K562 (cell line): ENCODE results near the gene ADD1. TPM values are rescaled to one million over a fixed set of nuclear protein-coding genes. Genes with fewer than 3 reads are reported as not detected.

Source experiments
- ATAC-seq: fragments of 200-7000 bp; cut with Tn5 transposase; 3 replicates; pipeline ENCODE4 v1.9.1; 2020; ENCODE audit warnings: moderate library complexity
- BruUV-seq: library from RNA; stranded (reverse); fragments of 400-500 nt; replicated peaks from 2 replicates; lab custom pipeline; 2021; lab: Mats Ljungman, UMichigan
- CTCF ChIA-PET: fragments of 300-600 bp; formaldehyde crosslinking; extraction: SDS; loops from one replicate; lab custom pipeline; 2021; ENCODE audit warnings: low intra/inter-chr PET ratio; lab: Yijun Ruan, JAX
- POLR2A ChIA-PET: fragments of 300-600, 350-650 bp; sonication (Branson Sonifier 250); formaldehyde crosslinking; extraction: SDS; loops from one replicate; lab custom pipeline; 2021; ENCODE audit warnings: antibody characterized with exemption, inconsistent platforms; lab: Yijun Ruan, JAX
- DNase-seq, 4 experiments: peaks; one replicate each; pipeline versions ENCODE4 v3.0.0 to v3.0.0-alpha.2; 2011 to 2018; ENCODE audit warnings: low spot score in 3 of 4, mixed read lengths in 3 of 4; ENCODE audit errors: extremely low read depth in 1 of 4
- FAIRE-seq: peaks from 2 replicates; lab custom pipeline; 2011; peaks lifted over from hg19 to GRCh38; lab: Jason Lieb, UNC
- H2AFZ ChIP-seq: 2 replicates; pipeline ENCODE4 v1.6.0; 2011; ENCODE audit warnings: low read depth, low read length, control low read depth, inconsistent platforms
- H3K27ac ChIP-seq: fragments of 200-600 bp; 3 replicates; pipeline ENCODE4 v1.8.0; 2011; ENCODE audit warnings: low read depth, mild to moderate bottlenecking, control low read depth, inconsistent platforms, low read length, moderate library complexity, mixed read lengths; ENCODE audit errors: extremely low read depth
- H3K27me3 ChIP-seq, 2 experiments: fragments of 300-600 bp in 1 of 2; 2 replicates in 1 of 2; 3 replicates in 1 of 2; pipeline versions ENCODE4 v1.6.0 to v1.8.0; 2011; ENCODE audit warnings: inconsistent platforms in 2 of 2, low read length in 2 of 2, mild to moderate bottlenecking in 1 of 2, mixed read lengths in 1 of 2, moderate library complexity in 1 of 2; ENCODE audit not compliant: control insufficient read depth in 2 of 2, insufficient read depth in 2 of 2
- H3K36me3 ChIP-seq: fragments of 300-600 bp; 3 replicates; pipeline ENCODE4 v1.8.0; 2011; ENCODE audit warnings: mild to moderate bottlenecking, low read length, inconsistent platforms; ENCODE audit not compliant: control insufficient read depth, insufficient read depth
- H3K4me1 ChIP-seq, 2 experiments: fragments of 200-600 bp in 1 of 2; replicated peaks in 1 of 2; 2 replicates in 1 of 2; 3 replicates in 1 of 2; pipeline versions ENCODE4 v1.5.1 to v1.8.0; 2011; ENCODE audit warnings: inconsistent platforms in 2 of 2, low read length in 2 of 2, mild to moderate bottlenecking in 1 of 2, mixed read lengths in 1 of 2, moderate library complexity in 1 of 2; ENCODE audit not compliant: control insufficient read depth in 2 of 2, insufficient read depth in 2 of 2
- H3K4me2 ChIP-seq: 2 replicates; pipeline ENCODE4 v1.6.1; 2011; ENCODE audit warnings: low read length, control low read depth, inconsistent platforms, mixed read lengths; ENCODE audit not compliant: insufficient read depth
- H3K4me3 ChIP-seq: fragments of 200-600 bp; sonication (generic), shearing (Covaris generic); 2 replicates; pipeline ENCODE4 v1.5.1; 2016; ENCODE audit warnings: control low read depth, inconsistent platforms
- H3K79me2 ChIP-seq: fragments of 200-600 bp; 3 replicates; pipeline ENCODE4 v1.8.0; 2011; ENCODE audit warnings: low read length, inconsistent platforms; ENCODE audit not compliant: control insufficient read depth, insufficient read depth
- H3K9ac ChIP-seq, 2 experiments: 2 replicates each; pipeline versions ENCODE4 v1.6.0 to v1.6.1; 2011; ENCODE audit warnings: low read depth in 2 of 2, low read length in 2 of 2, control low read depth in 1 of 2, inconsistent platforms in 1 of 2, mild to moderate bottlenecking in 1 of 2, mixed read lengths in 1 of 2; ENCODE audit not compliant: insufficient read depth in 1 of 2
- H3K9me1 ChIP-seq: one replicate; pipeline ENCODE4 v1.6.0; 2011; ENCODE audit warnings: inconsistent platforms, mild to moderate bottlenecking, low read length, moderate library complexity; ENCODE audit not compliant: control insufficient read depth, insufficient read depth
- H3K9me3 ChIP-seq: replicated peaks from 2 replicates; pipeline ENCODE4 v1.5.1; 2011; ENCODE audit warnings: low read depth, low read length, inconsistent platforms; ENCODE audit not compliant: control insufficient read depth, insufficient read depth
- H4K20me1 ChIP-seq: replicated peaks from 2 replicates; pipeline ENCODE4 v1.6.1; 2011; ENCODE audit warnings: low read length, inconsistent platforms, mixed read lengths; ENCODE audit not compliant: control insufficient read depth, insufficient read depth
- BCOR ChIP-seq: fragments of 450-650 bp; IDR thresholded peaks from 2 replicates; pipeline ENCODE4 v1.6.1; 2016
- GTF2A2 ChIP-seq: IDR thresholded peaks from 2 replicates; pipeline ENCODE4 v1.6.1; 2016; ENCODE audit warnings: mild to moderate bottlenecking, missing genetic modification characterization, missing compliant biosample characterization
- LARP7 ChIP-seq: fragments of 450-650 bp; IDR thresholded peaks from 2 replicates; pipeline ENCODE4 v1.6.1; 2016
- LEF1 ChIP-seq: fragments of 450-650 bp; IDR thresholded peaks from 2 replicates; pipeline ENCODE4 v1.6.1; 2016; ENCODE audit warnings: mild to moderate bottlenecking
- POLR2G ChIP-seq: fragments of 200-400 bp; formaldehyde crosslinking; IDR thresholded peaks from 2 replicates; pipeline ENCODE4 v1.6.1; 2017; ENCODE audit warnings: low read depth, mild to moderate bottlenecking, antibody characterized with exemption, low read length, moderate library complexity
- SMARCA5 ChIP-seq: fragments of 450-650 bp; IDR thresholded peaks from 2 replicates; pipeline ENCODE4 v1.6.1; 2016
- WGBS: fragments of 100-300 bp; shearing (Covaris generic); methylation state at CpG from one replicate; pipeline ENCODE4 v1.1.6; 2016; ENCODE audit warnings: low coverage, mixed read lengths; ENCODE audit not compliant: insufficient coverage; ENCODE audit errors: missing lambda C conversion rate; 5-methylcytosine and 5-hydroxymethylcytosine counted together
- in situ Hi-C: fragments of 300-500 bp; cut with MboI; formaldehyde crosslinking; loops from 4 replicates; pipeline ENCODE4 v1.15.0; 2018; ENCODE audit warnings: inconsistent platforms, mixed read lengths
- intact Hi-C: fragments of 100-400 bp; cut with micrococcal nuclease; formaldehyde crosslinking; loops from 2 replicates; pipeline ENCODE4 v1.14.2; 2022
- polyA plus RNA-seq, 8 experiments: library from polyadenylated mRNA; depleted of rRNA in 4 of 8; stranded (reverse) in 5 of 8; unstranded in 3 of 8; fragments of >200 nt; fragmentation: Nextera tagmentation in 2 of 8; fragmentation: Illumina TruSeq in 1 of 8; extraction: Ambion mirVana in 2 of 8; extraction: Trizol in 1 of 8; gene quantifications; 2 replicates each; pipeline versions ENCODE4 v1.2.1 to v1.2.3, GENCODE V29; 2011 to 2014; ENCODE audit warnings: inconsistent platforms in 1 of 8, missing spikeins in 1 of 8
- total RNA-seq, 7 experiments: library from RNA; depleted of rRNA in 6 of 7; stranded (reverse); fragments of >200 nt in 6 of 7; fragmentation: Illumina TruSeq in 2 of 7; extraction: Trizol in 2 of 7; gene quantifications; 2 replicates each; pipeline versions ENCODE4 v1.2.1 to v1.2.3, GENCODE V29; 2011 to 2021; ENCODE audit warnings: low replicate concordance in 1 of 7
- TF ChIP-seq, protein P1 (sequence below): fragments of 250-450 bp; sonication (Bioruptor Pico); IDR thresholded peaks from 2 replicates; pipeline ENCODE4 v1.5.0; 2021
- TF ChIP-seq, protein P2 (sequence below): IDR thresholded peaks from 2 replicates; pipeline ENCODE4 v1.6.1; 2016; ENCODE audit warnings: missing genetic modification characterization, missing compliant biosample characterization
- TF ChIP-seq, protein P3 (sequence below): fragments of 450-650 bp; IDR thresholded peaks from 2 replicates; pipeline ENCODE4 v1.6.1; 2018; ENCODE audit not compliant: partially characterized antibody

Gene ADD1
- total and polyA plus RNA-seq, 9 of the 15 experiments (the other 6 are each of a cell fraction or from before 2014, with no cell fraction given), result 17.5 to 153 (median 74.0) TPM

DNA sequence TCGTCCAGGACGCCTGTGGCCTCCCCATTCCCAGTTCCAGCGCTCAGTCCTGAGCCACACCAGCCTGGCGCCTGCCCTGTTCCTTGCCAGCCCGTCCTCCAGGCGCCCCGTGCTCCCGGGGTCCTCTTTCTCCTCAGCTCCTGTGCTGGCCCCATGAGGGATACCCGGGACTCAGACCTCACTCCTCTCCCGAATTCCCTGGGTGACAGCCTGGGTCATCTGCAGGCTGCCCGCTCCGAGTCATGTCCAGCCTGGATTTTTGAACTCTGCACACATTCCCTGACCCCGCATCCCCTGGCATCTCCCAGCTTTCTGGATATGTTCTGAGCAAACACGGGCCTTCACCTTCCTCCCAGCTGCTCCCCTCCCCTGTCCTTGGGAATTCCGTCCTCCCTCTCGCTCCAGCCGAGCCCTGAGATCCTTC lies 14.9 kb upstream of the ADD1 start:
- ChIA-PET CTCF (no interaction called here), POLR2A (no interaction called here)
- Histone ChIP-seq H3K9me1 (no peaks in the 10 kb centered on the region), H3K79me2 (no peaks in the 10 kb centered on the region), H3K9ac (no peak overlapping the region; a peak in 1 of 4 replicates), H3K4me3 (no peak overlapping the region), H2AFZ (no peak overlapping the region), H3K27ac (no peak overlapping the region), H3K9me3 (no peaks in the 10 kb centered on the region), H4K20me1 (no peaks in the 10 kb centered on the region), H3K27me3 (no peaks in the 10 kb centered on the region), H3K4me1 (peaks cover 0 to 63% of the 10 kb centered on the region in 2 experiments; a peak in 1 of 5 replicates), H3K36me3 (no peaks in the 10 kb centered on the region), H3K4me2 (no peak overlapping the region)
- FAIRE-seq (no peak), DNase-seq (no peak), ATAC-seq (no peak)
- no TSS peak for BruUV-seq
- TF ChIP-seq BCOR (no peak), POLR2G (peak; percentile 17; the same call in 1 of the 2 replicates)
- WGBS, result 66% methylated on average over 17 of the region's 17 CpGs
- in situ Hi-C loops, result no loop called here
- intact Hi-C loops, result no loop called here

DNA sequence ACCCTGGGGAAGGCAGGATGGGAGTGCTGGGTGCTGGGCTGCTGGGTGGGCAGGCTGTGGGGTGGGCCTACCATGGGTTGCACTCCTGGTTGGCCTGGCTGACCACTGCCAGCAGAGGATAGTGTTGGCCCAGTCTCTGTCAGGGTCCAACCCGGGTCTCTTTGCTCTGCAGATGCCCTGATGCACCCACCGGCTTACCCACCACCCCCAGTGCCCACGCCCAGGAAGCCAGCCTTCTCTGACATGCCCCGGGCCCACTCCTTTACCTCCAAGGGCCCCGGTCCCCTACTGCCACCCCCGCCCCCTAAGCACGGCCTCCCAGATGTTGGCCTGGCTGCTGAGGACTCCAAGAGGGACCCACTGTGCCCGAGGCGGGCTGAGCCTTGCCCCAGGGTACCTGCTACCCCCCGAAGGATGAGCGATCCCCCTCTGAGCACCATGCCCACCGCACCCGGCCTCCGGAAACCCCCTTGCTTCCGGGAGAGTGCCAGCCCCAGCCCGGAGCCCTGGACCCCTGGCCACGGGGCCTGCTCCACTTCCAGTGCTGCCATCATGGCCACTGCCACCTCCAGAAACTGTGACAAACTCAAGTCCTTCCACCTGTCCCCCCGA lies 14.2 kb upstream of the ADD1 start:
- in situ Hi-C loops, result no loop called here
- ChIA-PET POLR2A (no interaction called here), CTCF (no interaction called here)
- no peaks in the 10 kb centered on the region for H3K9me3 ChIP-seq
- DNase-seq, result no peak
- no peak overlapping the region for H3K4me2 ChIP-seq
- no peaks in the 10 kb centered on the region for H3K36me3 ChIP-seq
- no peak overlapping the region for H3K9ac ChIP-seq
- 68% methylated on average over 12 of the region's 18 CpGs for WGBS
- no TSS peak for BruUV-seq
- no peaks in the 10 kb centered on the region for H3K27me3 ChIP-seq
- FAIRE-seq, result no peak
- H2AFZ ChIP-seq, result no peak overlapping the region
- H3K4me1 ChIP-seq, result peaks cover 0 to 64% of the 10 kb centered on the region in 2 experiments; a peak in 3 of 5 replicates
- H4K20me1 ChIP-seq, result no peaks in the 10 kb centered on the region
- H3K4me3 ChIP-seq, result no peak overlapping the region
- H3K27ac ChIP-seq, result no peak overlapping the region
- ATAC-seq, result no peak
- H3K9me1 ChIP-seq, result no peaks in the 10 kb centered on the region
- intact Hi-C loops, result no loop called here
- H3K79me2 ChIP-seq, result no peaks in the 10 kb centered on the region
- TF ChIP-seq, protein P1, sequence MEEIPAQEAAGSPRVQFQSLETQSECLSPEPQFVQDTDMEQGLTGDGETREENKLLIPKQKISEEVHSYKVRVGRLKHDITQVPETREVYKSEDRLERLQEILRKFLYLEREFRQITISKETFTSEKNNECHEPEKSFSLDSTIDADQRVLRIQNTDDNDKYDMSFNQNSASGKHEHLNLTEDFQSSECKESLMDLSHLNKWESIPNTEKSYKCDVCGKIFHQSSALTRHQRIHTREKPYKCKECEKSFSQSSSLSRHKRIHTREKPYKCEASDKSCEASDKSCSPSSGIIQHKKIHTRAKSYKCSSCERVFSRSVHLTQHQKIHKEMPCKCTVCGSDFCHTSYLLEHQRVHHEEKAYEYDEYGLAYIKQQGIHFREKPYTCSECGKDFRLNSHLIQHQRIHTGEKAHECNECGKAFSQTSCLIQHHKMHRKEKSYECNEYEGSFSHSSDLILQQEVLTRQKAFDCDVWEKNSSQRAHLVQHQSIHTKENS (CRISPR knock-in tag), result no peak
- TF ChIP-seq LEF1 (no peak), SMARCA5 (no peak), LARP7 (no peak), GTF2A2 (tag) (no peak)
- TF ChIP-seq, protein P2, sequence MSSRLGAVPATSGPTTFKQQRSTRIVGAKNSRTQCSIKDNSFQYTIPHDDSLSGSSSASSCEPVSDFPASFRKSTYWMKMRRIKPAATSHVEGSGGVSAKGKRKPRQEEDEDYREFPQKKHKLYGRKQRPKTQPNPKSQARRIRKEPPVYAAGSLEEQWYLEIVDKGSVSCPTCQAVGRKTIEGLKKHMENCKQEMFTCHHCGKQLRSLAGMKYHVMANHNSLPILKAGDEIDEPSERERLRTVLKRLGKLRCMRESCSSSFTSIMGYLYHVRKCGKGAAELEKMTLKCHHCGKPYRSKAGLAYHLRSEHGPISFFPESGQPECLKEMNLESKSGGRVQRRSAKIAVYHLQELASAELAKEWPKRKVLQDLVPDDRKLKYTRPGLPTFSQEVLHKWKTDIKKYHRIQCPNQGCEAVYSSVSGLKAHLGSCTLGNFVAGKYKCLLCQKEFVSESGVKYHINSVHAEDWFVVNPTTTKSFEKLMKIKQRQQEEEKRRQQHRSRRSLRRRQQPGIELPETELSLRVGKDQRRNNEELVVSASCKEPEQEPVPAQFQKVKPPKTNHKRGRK (tag), result no peak
- TF ChIP-seq, protein P3, sequence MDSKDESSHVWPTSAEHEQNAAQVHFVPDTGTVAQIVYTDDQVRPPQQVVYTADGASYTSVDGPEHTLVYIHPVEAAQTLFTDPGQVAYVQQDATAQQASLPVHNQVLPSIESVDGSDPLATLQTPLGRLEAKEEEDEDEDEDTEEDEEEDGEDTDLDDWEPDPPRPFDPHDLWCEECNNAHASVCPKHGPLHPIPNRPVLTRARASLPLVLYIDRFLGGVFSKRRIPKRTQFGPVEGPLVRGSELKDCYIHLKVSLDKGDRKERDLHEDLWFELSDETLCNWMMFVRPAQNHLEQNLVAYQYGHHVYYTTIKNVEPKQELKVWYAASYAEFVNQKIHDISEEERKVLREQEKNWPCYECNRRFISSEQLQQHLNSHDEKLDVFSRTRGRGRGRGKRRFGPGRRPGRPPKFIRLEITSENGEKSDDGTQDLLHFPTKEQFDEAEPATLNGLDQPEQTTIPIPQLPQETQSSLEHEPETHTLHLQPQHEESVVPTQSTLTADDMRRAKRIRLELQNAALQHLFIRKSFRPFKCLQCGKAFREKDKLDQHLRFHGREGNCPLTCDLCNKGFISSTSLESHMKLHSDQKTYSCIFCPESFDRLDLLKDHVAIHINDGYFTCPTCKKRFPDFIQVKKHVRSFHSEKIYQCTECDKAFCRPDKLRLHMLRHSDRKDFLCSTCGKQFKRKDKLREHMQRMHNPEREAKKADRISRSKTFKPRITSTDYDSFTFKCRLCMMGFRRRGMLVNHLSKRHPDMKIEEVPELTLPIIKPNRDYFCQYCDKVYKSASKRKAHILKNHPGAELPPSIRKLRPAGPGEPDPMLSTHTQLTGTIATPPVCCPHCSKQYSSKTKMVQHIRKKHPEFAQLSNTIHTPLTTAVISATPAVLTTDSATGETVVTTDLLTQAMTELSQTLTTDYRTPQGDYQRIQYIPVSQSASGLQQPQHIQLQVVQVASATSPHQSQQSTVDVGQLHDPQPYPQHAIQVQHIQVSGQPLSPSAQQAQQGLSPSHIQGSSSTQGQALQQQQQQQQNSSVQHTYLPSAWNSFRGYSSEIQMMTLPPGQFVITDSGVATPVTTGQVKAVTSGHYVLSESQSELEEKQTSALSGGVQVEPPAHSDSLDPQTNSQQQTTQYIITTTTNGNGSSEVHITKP, result no peak
